Measurements from ENCODE around the gene KCNH5.

DNA sequence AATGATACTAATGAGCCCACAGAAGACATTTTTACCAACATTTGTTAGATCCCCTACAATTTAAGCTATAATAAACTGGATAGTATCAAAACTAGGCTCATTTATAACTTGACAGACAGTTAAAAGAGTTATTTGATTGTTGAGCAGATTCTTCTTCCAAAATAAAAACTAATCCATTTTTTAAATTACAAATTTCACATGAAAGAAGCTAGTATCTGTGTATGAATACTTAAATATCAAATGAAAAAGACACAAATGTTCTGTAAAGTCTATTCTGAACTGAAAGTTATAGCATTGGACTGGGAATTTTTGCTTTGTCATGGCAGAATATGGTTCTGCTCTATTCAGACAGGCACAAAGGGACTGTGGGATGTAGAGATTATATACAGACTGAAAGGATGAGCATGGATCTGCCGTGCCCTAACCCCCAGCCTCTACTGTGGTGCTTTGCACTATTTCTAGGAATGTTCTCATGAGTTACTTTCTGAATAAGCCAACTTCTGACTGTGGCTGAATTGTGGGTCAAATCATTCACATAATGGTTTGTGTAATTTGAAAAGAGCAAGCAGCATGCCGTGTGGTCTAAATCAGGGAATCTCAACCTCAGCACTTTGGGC lies 352.7 kb downstream of the KCNH5 start:
- TF ChIP-seq POLR2A (IDR thresholded peaks at IDR 0.05), result no peak
- TF ChIP-seq, protein P1, sequence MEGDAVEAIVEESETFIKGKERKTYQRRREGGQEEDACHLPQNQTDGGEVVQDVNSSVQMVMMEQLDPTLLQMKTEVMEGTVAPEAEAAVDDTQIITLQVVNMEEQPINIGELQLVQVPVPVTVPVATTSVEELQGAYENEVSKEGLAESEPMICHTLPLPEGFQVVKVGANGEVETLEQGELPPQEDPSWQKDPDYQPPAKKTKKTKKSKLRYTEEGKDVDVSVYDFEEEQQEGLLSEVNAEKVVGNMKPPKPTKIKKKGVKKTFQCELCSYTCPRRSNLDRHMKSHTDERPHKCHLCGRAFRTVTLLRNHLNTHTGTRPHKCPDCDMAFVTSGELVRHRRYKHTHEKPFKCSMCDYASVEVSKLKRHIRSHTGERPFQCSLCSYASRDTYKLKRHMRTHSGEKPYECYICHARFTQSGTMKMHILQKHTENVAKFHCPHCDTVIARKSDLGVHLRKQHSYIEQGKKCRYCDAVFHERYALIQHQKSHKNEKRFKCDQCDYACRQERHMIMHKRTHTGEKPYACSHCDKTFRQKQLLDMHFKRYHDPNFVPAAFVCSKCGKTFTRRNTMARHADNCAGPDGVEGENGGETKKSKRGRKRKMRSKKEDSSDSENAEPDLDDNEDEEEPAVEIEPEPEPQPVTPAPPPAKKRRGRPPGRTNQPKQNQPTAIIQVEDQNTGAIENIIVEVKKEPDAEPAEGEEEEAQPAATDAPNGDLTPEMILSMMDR (IDR thresholded peaks at IDR 0.05), result no peak

Data from body of pancreas (tissue), 4 donors.